ENCODE measurements around the gene ADIPOR1. TPM values are rescaled to one million over a fixed set of nuclear protein-coding genes. Genes with fewer than 3 reads are reported as not detected.

The ADIPOR1 gene
- total RNA-seq, 2 experiments from 2014 or later = 49.4 to 57.4 TPM

GRCh38 chr1:202976633-202977032 is 18.5 kb upstream of the ADIPOR1 start:
- POLR2A ChIA-PET = no interaction called here
- no peak for DNase-seq (ENCODE audit: low spot score)
- TF ChIP-seq EZH2phosphoT487 (IDR thresholded peaks at IDR 0.05; ENCODE audit: borderline replicate concordance, low read depth, low read length) (no peak), CTCF (conservative IDR thresholded peaks at IDR 0.05; ENCODE audit: low read length) (no peak)
- H3K79me2 ChIP-seq (ENCODE audit: insufficient read depth, low read depth, low read length) = no peaks in the 10 kb centered on the region
- no peak overlapping the region for H3K4me2 ChIP-seq (ENCODE audit: low read length)
- H3K9me3 ChIP-seq (ENCODE audit: low read length) = no peaks in the 10 kb centered on the region
- H4K20me1 ChIP-seq (ENCODE audit: insufficient read depth, low read length) = no peaks in the 10 kb centered on the region
- no peaks in the 10 kb centered on the region for H3K4me1 ChIP-seq (ENCODE audit: insufficient read depth, low read length, poor library complexity, severe bottlenecking)
- no peak overlapping the region for H3K4me3 ChIP-seq (ENCODE audit: low read depth, low read length, poor library complexity, severe bottlenecking)
- H2AFZ ChIP-seq (ENCODE audit: low read length) = no peak overlapping the region
- CTCF ChIA-PET (ENCODE audit: unreplicated experiment) = no interaction called here
- H3K9me2 ChIP-seq (ENCODE audit: insufficient read depth, low read length) = no peaks in the 10 kb centered on the region
- H3K27ac ChIP-seq (ENCODE audit: low read depth, low read length, poor library complexity, severe bottlenecking) = no peak overlapping the region
- intact Hi-C loops (cut with micrococcal nuclease; ENCODE audit: unreplicated experiment) = no loop called here
- BruUV-seq (replicated peaks) = no TSS peak
- no peaks in the 10 kb centered on the region for H3K36me3 ChIP-seq (ENCODE audit: insufficient read depth, low read length)

GRCh38 chr1:202974856-202975255 is 16.7 kb upstream of the ADIPOR1 start:
- Histone ChIP-seq H3K4me2 (ENCODE audit: low read length) (no peak overlapping the region), H3K9me2 (ENCODE audit: insufficient read depth, low read length) (no peaks in the 10 kb centered on the region), H3K9me3 (ENCODE audit: low read length) (no peaks in the 10 kb centered on the region), H3K36me3 (ENCODE audit: insufficient read depth, low read length) (no peaks in the 10 kb centered on the region), H3K79me2 (ENCODE audit: insufficient read depth, low read depth, low read length) (no peaks in the 10 kb centered on the region), H3K27ac (ENCODE audit: low read depth, low read length, poor library complexity, severe bottlenecking) (no peak overlapping the region), H3K4me3 (ENCODE audit: low read depth, low read length, poor library complexity, severe bottlenecking) (no peak overlapping the region), H2AFZ (ENCODE audit: low read length) (no peak overlapping the region), H4K20me1 (ENCODE audit: insufficient read depth, low read length) (no peaks in the 10 kb centered on the region), H3K4me1 (ENCODE audit: insufficient read depth, low read length, poor library complexity, severe bottlenecking) (no peaks in the 10 kb centered on the region)
- no peak for DNase-seq (ENCODE audit: low spot score)
- CTCF ChIA-PET (ENCODE audit: unreplicated experiment) = no interaction called here
- POLR2A ChIA-PET = no interaction called here
- BruUV-seq (replicated peaks) = no TSS peak
- TF ChIP-seq EZH2phosphoT487 (IDR thresholded peaks at IDR 0.05; ENCODE audit: borderline replicate concordance, low read depth, low read length) = no peak
- TF ChIP-seq CTCF (conservative IDR thresholded peaks at IDR 0.05; ENCODE audit: low read length) = no peak
- intact Hi-C loops (cut with micrococcal nuclease; ENCODE audit: unreplicated experiment) = no loop called here

GRCh38 chr1:202972046-202972445 is 13.9 kb upstream of the ADIPOR1 start:
- no peak overlapping the region for H3K27ac ChIP-seq (ENCODE audit: low read depth, low read length, poor library complexity, severe bottlenecking)
- H4K20me1 ChIP-seq (ENCODE audit: insufficient read depth, low read length) = no peaks in the 10 kb centered on the region
- H3K9me2 ChIP-seq (ENCODE audit: insufficient read depth, low read length) = no peaks in the 10 kb centered on the region
- ChIA-PET CTCF (ENCODE audit: unreplicated experiment) (no interaction called here), POLR2A (interaction anchor here (0.7 kb wide), 1 partner anchor 18 kb away, joined by 3 read pairs; no protein-coding TSS in a partner anchor)
- no peak overlapping the region for H2AFZ ChIP-seq (ENCODE audit: low read length)
- no peaks in the 10 kb centered on the region for H3K36me3 ChIP-seq (ENCODE audit: insufficient read depth, low read length)
- peaks cover 20% of the 10 kb centered on the region for H3K4me1 ChIP-seq (ENCODE audit: insufficient read depth, low read length, poor library complexity, severe bottlenecking)
- BruUV-seq (replicated peaks) = no TSS peak
- H3K4me3 ChIP-seq (ENCODE audit: low read depth, low read length, poor library complexity, severe bottlenecking) = no peak overlapping the region
- DNase-seq (ENCODE audit: low spot score) = no peak
- H3K79me2 ChIP-seq (ENCODE audit: insufficient read depth, low read depth, low read length) = no peaks in the 10 kb centered on the region
- no peak for TF ChIP-seq EZH2phosphoT487 (IDR thresholded peaks at IDR 0.05; ENCODE audit: borderline replicate concordance, low read depth, low read length)
- TF ChIP-seq CTCF (conservative IDR thresholded peaks at IDR 0.05; ENCODE audit: low read length) = no peak
- intact Hi-C loops (cut with micrococcal nuclease; ENCODE audit: unreplicated experiment) = no loop called here
- H3K4me2 ChIP-seq (ENCODE audit: low read length) = no peak overlapping the region
- no peaks in the 10 kb centered on the region for H3K9me3 ChIP-seq (ENCODE audit: low read length)
